Loucy (cell line): ENCODE data around the gene CDK15.

ENCODE experiments used
- EZH2phosphoT487 ChIP-seq: fragments of 200-600 bp; IDR thresholded peaks from 2 replicates; pipeline ENCODE4 v1.6.1; 2018; ENCODE audit warnings: antibody characterized with exemption, mild to moderate bottlenecking, moderate library complexity, borderline replicate concordance
- TF ChIP-seq, protein P1 (sequence below): fragments of 200-600 bp; sonication (generic); conservative IDR thresholded peaks from 2 replicates; pipeline ENCODE4 v1.5.1; 2014; ENCODE audit warnings: mild to moderate bottlenecking, antibody characterized with exemption, low read length

DNA sequence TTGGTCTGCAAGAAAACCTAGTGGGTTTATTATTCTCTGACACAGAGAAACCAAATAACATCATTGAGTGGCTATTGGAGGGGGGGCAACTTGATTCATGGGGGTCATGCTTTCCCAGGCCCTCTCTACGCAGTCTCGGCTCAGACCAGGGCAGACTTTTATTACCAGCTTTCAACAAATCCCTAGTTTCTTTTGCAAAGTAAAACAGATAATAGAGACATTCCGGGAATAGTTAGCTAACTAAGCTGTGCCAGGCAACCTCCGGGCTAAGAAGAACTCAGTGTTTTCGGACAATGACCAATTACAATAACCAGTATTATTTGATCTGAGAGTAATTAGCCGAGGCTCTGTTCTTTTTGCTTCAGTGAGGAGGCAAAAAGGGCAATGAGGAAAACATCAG lies 66.3 kb downstream of the CDK15 start:
- TF ChIP-seq, protein P1, sequence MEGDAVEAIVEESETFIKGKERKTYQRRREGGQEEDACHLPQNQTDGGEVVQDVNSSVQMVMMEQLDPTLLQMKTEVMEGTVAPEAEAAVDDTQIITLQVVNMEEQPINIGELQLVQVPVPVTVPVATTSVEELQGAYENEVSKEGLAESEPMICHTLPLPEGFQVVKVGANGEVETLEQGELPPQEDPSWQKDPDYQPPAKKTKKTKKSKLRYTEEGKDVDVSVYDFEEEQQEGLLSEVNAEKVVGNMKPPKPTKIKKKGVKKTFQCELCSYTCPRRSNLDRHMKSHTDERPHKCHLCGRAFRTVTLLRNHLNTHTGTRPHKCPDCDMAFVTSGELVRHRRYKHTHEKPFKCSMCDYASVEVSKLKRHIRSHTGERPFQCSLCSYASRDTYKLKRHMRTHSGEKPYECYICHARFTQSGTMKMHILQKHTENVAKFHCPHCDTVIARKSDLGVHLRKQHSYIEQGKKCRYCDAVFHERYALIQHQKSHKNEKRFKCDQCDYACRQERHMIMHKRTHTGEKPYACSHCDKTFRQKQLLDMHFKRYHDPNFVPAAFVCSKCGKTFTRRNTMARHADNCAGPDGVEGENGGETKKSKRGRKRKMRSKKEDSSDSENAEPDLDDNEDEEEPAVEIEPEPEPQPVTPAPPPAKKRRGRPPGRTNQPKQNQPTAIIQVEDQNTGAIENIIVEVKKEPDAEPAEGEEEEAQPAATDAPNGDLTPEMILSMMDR: no peak
- no peak for TF ChIP-seq EZH2phosphoT487
